Ishikawa (cell line): ENCODE measurements around the gene PATE1.

ENCODE experiments used
- CREB1 ChIP-seq: IDR thresholded peaks from 2 replicates; pipeline ENCODE4 v1.6.1; 2012; ENCODE audit warnings: low read depth
- EP300 ChIP-seq: IDR thresholded peaks from 2 replicates; pipeline ENCODE4 v1.6.1; 2012; ENCODE audit warnings: borderline replicate concordance
- TAF1 ChIP-seq: IDR thresholded peaks from 2 replicates; pipeline ENCODE4 v1.6.1; 2012; ENCODE audit warnings: low read depth, mild to moderate bottlenecking
- TCF12 ChIP-seq: IDR thresholded peaks from 2 replicates; pipeline ENCODE4 v1.6.1; 2012; ENCODE audit warnings: low read depth
- TF ChIP-seq, protein P1 (sequence below): IDR thresholded peaks from 2 replicates; pipeline ENCODE4 v1.6.1; 2012; ENCODE audit warnings: low read depth, mild to moderate bottlenecking
- TF ChIP-seq, protein P2 (sequence below): IDR thresholded peaks from 2 replicates; pipeline ENCODE4 v1.6.1; 2012

DNA sequence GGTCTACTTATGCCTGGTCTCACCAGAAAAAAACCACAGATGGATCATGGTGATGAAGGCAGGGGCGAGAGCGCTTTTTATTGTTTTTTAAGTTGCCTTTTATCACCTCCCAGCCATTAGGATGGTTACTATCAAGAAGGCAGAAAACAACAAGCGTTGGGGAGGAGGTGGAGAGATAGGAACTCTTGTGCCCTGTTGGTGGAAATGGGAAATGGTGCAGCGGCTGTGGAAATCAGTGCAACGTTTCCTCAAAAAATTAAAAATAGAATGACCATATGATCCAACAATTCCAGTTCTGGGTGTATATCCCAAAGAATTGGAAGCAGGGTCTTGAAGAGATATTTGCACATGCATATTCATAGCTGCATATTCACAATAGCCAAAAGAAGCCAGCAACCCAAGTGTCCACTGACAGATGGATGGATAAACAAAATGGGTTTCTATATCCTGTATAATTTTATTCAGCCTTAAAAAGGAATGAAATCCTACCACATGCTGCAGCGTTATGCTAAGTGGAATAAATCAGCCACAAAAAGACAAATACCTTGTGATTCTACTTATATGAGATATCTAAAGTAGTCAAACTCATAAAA, 45.0 kb upstream of the PATE1 start:
- TF ChIP-seq EP300 (no peak), TAF1 (no peak), TCF12 (no peak), CREB1 (no peak)
- TF ChIP-seq, protein P1, sequence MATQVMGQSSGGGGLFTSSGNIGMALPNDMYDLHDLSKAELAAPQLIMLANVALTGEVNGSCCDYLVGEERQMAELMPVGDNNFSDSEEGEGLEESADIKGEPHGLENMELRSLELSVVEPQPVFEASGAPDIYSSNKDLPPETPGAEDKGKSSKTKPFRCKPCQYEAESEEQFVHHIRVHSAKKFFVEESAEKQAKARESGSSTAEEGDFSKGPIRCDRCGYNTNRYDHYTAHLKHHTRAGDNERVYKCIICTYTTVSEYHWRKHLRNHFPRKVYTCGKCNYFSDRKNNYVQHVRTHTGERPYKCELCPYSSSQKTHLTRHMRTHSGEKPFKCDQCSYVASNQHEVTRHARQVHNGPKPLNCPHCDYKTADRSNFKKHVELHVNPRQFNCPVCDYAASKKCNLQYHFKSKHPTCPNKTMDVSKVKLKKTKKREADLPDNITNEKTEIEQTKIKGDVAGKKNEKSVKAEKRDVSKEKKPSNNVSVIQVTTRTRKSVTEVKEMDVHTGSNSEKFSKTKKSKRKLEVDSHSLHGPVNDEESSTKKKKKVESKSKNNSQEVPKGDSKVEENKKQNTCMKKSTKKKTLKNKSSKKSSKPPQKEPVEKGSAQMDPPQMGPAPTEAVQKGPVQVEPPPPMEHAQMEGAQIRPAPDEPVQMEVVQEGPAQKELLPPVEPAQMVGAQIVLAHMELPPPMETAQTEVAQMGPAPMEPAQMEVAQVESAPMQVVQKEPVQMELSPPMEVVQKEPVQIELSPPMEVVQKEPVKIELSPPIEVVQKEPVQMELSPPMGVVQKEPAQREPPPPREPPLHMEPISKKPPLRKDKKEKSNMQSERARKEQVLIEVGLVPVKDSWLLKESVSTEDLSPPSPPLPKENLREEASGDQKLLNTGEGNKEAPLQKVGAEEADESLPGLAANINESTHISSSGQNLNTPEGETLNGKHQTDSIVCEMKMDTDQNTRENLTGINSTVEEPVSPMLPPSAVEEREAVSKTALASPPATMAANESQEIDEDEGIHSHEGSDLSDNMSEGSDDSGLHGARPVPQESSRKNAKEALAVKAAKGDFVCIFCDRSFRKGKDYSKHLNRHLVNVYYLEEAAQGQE = no peak
- TF ChIP-seq, protein P2, sequence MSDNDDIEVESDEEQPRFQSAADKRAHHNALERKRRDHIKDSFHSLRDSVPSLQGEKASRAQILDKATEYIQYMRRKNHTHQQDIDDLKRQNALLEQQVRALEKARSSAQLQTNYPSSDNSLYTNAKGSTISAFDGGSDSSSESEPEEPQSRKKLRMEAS = no peak
